Measurements from ENCODE around the gene ARRDC3. TPM values are rescaled to one million over a fixed set of nuclear protein-coding genes. Genes with fewer than 3 reads are reported as not detected.

Gene ARRDC3
- total and polyA plus RNA-seq, 2 of the 8 experiments (the other 6 are each of a cell fraction or from before 2014, with no cell fraction given): 2.9 to 5.7 TPM

DNA sequence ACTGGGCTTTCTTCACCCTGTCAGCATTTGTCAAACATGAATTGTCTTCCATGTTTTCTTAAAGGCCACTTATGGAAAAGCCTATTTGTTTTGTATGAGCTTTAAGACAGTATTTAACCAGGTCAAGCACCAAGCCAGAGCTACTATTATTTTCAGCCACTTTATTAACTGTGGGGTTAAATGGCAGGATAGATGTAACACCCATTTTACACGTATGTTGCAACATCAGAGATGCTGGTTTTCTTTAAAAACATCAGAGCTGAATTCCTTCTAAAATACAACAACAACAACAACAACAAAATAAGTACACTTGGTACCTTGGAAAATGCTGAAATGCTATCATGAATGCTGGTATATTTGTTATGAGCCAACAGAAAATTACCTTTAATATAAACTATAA is 13.6 kb downstream of the ARRDC3 start:
- Histone ChIP-seq H3K9ac (replicated peaks in 1 of 4; ENCODE audit: extremely low read depth in 1 of 4, low read depth in 3 of 4, low read length in 3 of 4) (no peak overlapping the region), H2BK20ac (ENCODE audit: low read length) (no peak overlapping the region), H2BK12ac (ENCODE audit: low read depth, low read length) (no peak overlapping the region), H3K27ac (ENCODE audit: low read depth, low read length) (no peak overlapping the region), H3K23me2 (ENCODE audit: low read depth, low read length) (no peaks in the 10 kb centered on the region), H3K14ac (ENCODE audit: insufficient read length) (no peak overlapping the region), H3K56ac (replicated peaks; ENCODE audit: insufficient read length, low read depth, low read length) (no peak overlapping the region), H3K4me2 (ENCODE audit: insufficient read depth in 1 of 2, low read depth in 2 of 2, low read length in 2 of 2) (no peak overlapping the region), H2BK15ac (ENCODE audit: low read length) (no peak overlapping the region), H2BK5ac (ENCODE audit: low read depth, low read length) (no peak overlapping the region), H3K4ac (replicated peaks; ENCODE audit: insufficient read length, low read depth, low read length) (no peak overlapping the region), H3K23ac (ENCODE audit: insufficient read length) (no peak overlapping the region), H4K91ac (replicated peaks; ENCODE audit: insufficient read length, low read length) (no peak overlapping the region), H3K79me1 (ENCODE audit: low read depth, low read length) (no peaks in the 10 kb centered on the region), H3K4me1 (replicated peaks in 1 of 4; ENCODE audit: control insufficient read depth in 3 of 4, insufficient read depth in 4 of 4, low read length in 3 of 4) (no peaks in the 10 kb centered on the region), H4K8ac (ENCODE audit: extremely low read depth, insufficient read depth, low read length) (no peak overlapping the region), H4K20me1 (replicated peaks in 1 of 2; ENCODE audit: control insufficient read depth in 1 of 2, insufficient read depth in 2 of 2, low read length in 2 of 2) (no peaks in the 10 kb centered on the region), H3K4me3 (ENCODE audit: extremely low read depth in 1 of 4, insufficient read depth in 2 of 4, low read depth in 3 of 4, low read length in 4 of 4) (no peak overlapping the region), H2AFZ (ENCODE audit: low read length) (no peak overlapping the region), H2BK120ac (replicated peaks; ENCODE audit: low read depth, low read length) (no peak overlapping the region), H3K18ac (ENCODE audit: extremely low read depth, low read length) (no peak overlapping the region), H4K5ac (ENCODE audit: insufficient read length, low read depth, low read length) (no peak overlapping the region), H3K9me3 (ENCODE audit: insufficient read depth in 2 of 2, low read depth in 1 of 2, low read length in 1 of 2) (no peaks in the 10 kb centered on the region), H3K27me3 (replicated peaks in 1 of 4; ENCODE audit: control insufficient read depth in 3 of 4, extremely low read depth in 1 of 4, insufficient read depth in 3 of 4, low read length in 3 of 4) (no peaks in the 10 kb centered on the region), H3K79me2 (ENCODE audit: control insufficient read depth in 1 of 2, insufficient read depth in 2 of 2, low read length in 2 of 2) (no peaks in the 10 kb centered on the region), H3K36me3 (ENCODE audit: control insufficient read depth in 2 of 4, insufficient read depth in 4 of 4, low read length in 3 of 4) (peaks cover 2 to 58% (median 17%) of the 10 kb centered on the region in 4 experiments; a peak in 6 of 8 replicates), H2AK5ac (ENCODE audit: low read depth, low read length) (no peak overlapping the region)
- ChIA-PET POLR2A (ENCODE audit: partially characterized antibody) (interaction anchor here (2.6 to 2.7 kb wide), 2 partner anchors 11 to 13 kb away, joined by 10 to 11 read pairs; partner anchors contain the start of gene ARRDC3), CTCF (ENCODE audit: partially characterized antibody) (interaction anchor here (1.8 kb wide), 1 partner anchor 144 kb away, joined by 6 read pairs; no protein-coding TSS in a partner anchor)
- WGBS, 2 experiments (ENCODE audit: extremely low coverage in 1 of 2, insufficient coverage in 1 of 2, insufficient read length in 1 of 2, insufficient replicate concordance in 2 of 2, low coverage in 1 of 2, low lambda C conversion rate in 2 of 2, missing lambda C conversion rate in 1 of 2): 80% methylated on average over 1 of the region's 1 CpG; no CpG with 5 or more reads in 1 of the 2 experiments
- TF ChIP-seq KDM1A (IDR thresholded peaks at IDR 0.05; ENCODE audit: borderline replicate concordance, low read length) (no peak), RXRA (IDR thresholded peaks at IDR 0.05; ENCODE audit: insufficient read depth, low read depth, low read length) (no peak), CHD1 (IDR thresholded peaks at IDR 0.05; ENCODE audit: low read depth, low read length) (no peak)
- FAIRE-seq (no peak), DNase-seq (ENCODE audit: low read depth in 1 of 2, low spot score in 2 of 2) (no peak)
